Body of pancreas (tissue), 4 donors: ENCODE data around the gene GJD2. TPM values are rescaled to one million over a fixed set of nuclear protein-coding genes. Genes with fewer than 3 reads are reported as not detected.
A peak's percentile ranks its signal among the peaks of the same experiment; 100 is the strongest.

ENCODE experiments used
- ATAC-seq: fragments of 150-250 bp; one replicate; pipeline ENCODE4 v1.9.1; 2016
- DNase-seq, 4 donors: peaks; one replicate each; pipeline ENCODE4 v3.0.0-alpha.2; 2019
- H3K27ac ChIP-seq, 4 donors: fragments of 200-600 bp; sonication (generic); 1 replicate in 3 of 4; 2 replicates in 1 of 4; pipeline versions ENCODE4 v1.5.1 to v1.6.1; 2016 to 2019; ENCODE audit warnings: mild to moderate bottlenecking in 1 of 4, mixed read lengths in 1 of 4, moderate library complexity in 1 of 4
- H3K27me3 ChIP-seq, 2 donors: fragments of 200-600 bp; sonication (generic); one replicate each; pipeline ENCODE4 v1.6.0; 2016; ENCODE audit warnings: mild to moderate bottlenecking in 1 of 2
- H3K36me3 ChIP-seq, 2 donors: fragments of 200-600 bp; sonication (generic); replicated peaks in 1 of 2; 2 replicates each; pipeline ENCODE4 v1.5.1; 2016; ENCODE audit warnings: low read depth in 2 of 2; ENCODE audit not compliant: insufficient read depth in 1 of 2
- H3K4me1 ChIP-seq: fragments of 200-600 bp; sonication (generic); one replicate; pipeline ENCODE4 v1.6.0; 2016
- H3K4me3 ChIP-seq, 2 donors: fragments of 200-600 bp; sonication (generic); 1 replicate in 1 of 2; 2 replicates in 1 of 2; pipeline ENCODE4 v1.5.1; 2016 to 2019
- H3K9me3 ChIP-seq, 3 donors: fragments of 200-600 bp; sonication (generic); 1 replicate in 2 of 3; 2 replicates in 1 of 3; pipeline ENCODE4 v1.5.1; 2016
- POLR2A ChIP-seq, 3 donors: fragments of 450-650 bp; IDR thresholded peaks; one replicate each; pipeline ENCODE4 v1.6.1; 2016; ENCODE audit warnings: antibody characterized with exemption in 3 of 3, mild to moderate bottlenecking in 2 of 3
- WGBS, 2 donors: methylation state at CpG; one replicate each; pipeline ENCODE4 v1.1.5; 2017; 5-methylcytosine and 5-hydroxymethylcytosine counted together
- intact Hi-C: fragments of 100-400 bp; cut with DNase I; formaldehyde crosslinking; loops from one replicate; pipeline ENCODE4 v1.15.1; 2023
- total RNA-seq, 2 donors: library from RNA; depleted of rRNA; stranded (reverse); fragments of >200 nt; gene quantifications; one replicate each; pipeline ENCODE4 v1.1.0, GENCODE V29; 2016
- TF ChIP-seq, protein P1 (sequence below), 7 experiments: fragments of 450-650 bp in 4 of 7; fragments of 200-600 bp in 3 of 7; sonication (generic) in 3 of 7; IDR thresholded peaks; one replicate each; pipeline ENCODE4 v1.5.1; 2016 to 2019; ENCODE audit warnings: antibody characterized with exemption in 7 of 7

GJD2 gene
- total RNA-seq, result 1 to 10 TPM; 2.3 to 4.0 TPM

DNA sequence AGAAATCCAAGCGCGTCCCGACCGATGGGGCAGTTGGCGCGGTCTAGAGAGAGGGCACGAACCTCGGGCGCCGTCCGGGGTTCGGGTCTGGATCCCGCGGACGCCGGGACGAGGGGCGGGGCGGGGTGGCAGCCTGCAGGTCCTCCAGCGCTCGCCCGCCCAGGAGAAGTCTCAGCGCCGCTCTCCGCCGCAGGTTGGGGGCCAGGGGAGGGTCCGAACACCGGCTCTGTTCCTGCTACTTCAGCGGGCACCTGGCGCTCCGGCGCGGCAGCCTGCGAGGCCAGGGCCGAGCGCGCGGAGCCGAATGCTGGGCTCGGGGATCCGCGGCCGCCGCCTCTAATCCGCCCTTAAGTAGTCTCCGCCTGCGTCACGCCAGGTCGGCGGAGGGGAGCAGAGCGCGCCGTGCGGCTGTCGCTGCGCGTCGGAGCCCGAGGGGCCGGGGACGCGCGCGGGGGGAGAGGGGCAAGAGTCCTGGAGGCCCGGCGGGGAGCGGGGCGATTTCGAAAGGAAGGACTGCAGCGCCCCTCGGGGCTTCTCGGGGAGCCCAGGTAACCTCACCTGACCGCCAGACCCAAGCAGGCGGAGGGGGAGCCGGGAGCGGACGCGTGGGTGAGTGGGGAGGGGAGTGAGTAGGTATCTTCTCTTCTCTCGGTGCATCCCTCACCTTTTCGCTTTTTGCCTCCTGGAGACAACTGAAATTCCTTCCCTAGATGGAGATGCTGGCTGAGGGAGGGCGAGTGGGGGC, at the start of gene GJD2:
Gene GJD2 (minus strand): TSS at position 325 of the 745 bp plus-strand sequence. CDS start 510 bp downstream, outside the sequence.
- no peak for ATAC-seq
- peaks cover 0 to 17% of the 10 kb centered on the region in 2 donors for H3K27me3 ChIP-seq

DNA sequence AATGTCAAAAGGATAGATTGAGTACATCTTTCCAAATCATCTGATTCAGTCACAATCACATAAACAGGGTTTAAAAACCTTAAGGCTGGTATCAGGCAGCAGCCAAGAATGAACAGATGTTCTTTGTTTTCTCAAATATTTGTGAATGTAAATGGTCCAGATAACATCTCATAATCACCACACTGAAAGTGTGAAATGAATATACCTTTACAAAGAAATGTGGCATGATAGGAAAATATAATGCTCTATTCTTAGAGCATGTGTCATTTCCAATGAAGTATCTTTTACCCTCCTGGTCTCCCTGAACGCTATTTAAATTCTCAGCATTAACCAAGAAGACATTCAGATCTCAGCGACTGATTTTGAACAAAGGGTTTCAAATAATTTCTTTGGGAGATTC, 49.3 kb upstream of the GJD2 start:
- no peak for TF ChIP-seq POLR2A (IDR thresholded peaks at IDR 0.05)
- TF ChIP-seq, protein P1, sequence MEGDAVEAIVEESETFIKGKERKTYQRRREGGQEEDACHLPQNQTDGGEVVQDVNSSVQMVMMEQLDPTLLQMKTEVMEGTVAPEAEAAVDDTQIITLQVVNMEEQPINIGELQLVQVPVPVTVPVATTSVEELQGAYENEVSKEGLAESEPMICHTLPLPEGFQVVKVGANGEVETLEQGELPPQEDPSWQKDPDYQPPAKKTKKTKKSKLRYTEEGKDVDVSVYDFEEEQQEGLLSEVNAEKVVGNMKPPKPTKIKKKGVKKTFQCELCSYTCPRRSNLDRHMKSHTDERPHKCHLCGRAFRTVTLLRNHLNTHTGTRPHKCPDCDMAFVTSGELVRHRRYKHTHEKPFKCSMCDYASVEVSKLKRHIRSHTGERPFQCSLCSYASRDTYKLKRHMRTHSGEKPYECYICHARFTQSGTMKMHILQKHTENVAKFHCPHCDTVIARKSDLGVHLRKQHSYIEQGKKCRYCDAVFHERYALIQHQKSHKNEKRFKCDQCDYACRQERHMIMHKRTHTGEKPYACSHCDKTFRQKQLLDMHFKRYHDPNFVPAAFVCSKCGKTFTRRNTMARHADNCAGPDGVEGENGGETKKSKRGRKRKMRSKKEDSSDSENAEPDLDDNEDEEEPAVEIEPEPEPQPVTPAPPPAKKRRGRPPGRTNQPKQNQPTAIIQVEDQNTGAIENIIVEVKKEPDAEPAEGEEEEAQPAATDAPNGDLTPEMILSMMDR (IDR thresholded peaks at IDR 0.05), result no peak
- intact Hi-C loops, result no loop called here
- DNase-seq (no peak), ATAC-seq (no peak)
- WGBS, 2 donors, result 45 to 61% methylated on average over 2 of the region's 2 CpGs
- peaks cover 3% of the 10 kb centered on the region for H3K4me1 ChIP-seq
- no peak overlapping the region for H3K27ac ChIP-seq
- no peaks in the 10 kb centered on the region for H3K36me3 ChIP-seq
- H3K27me3 ChIP-seq, result no peaks in the 10 kb centered on the region
- no peaks in the 10 kb centered on the region for H3K9me3 ChIP-seq
- H3K4me3 ChIP-seq, result no peak overlapping the region

More for the DNA sequence above, at the start of gene GJD2:
- Histone ChIP-seq H3K9me3 (no peaks in the 10 kb centered on the region), H3K4me3 (peak within 1 kb of the TSS in 1 of 2 donors; percentile 15), H3K27ac (peak within 1 kb of the TSS in 2 of 4 donors; percentile 25 to 30), H3K36me3 (no peaks in the 10 kb centered on the region), H3K4me1 (peaks cover 13% of the 10 kb centered on the region)
- intact Hi-C loops, result no loop called here
- DNase-seq, result peak in 3 of 4 donors; percentile 27 to 45 (median 35)
- WGBS, 2 donors, result 1 to 2% methylated on average over 34 to 72 of the region's 81 CpGs
- peak in 1 of 3 donors; percentile 35 for TF ChIP-seq POLR2A (IDR thresholded peaks at IDR 0.05)
- TF ChIP-seq, protein P1 (IDR thresholded peaks at IDR 0.05), result no peak

DNA sequence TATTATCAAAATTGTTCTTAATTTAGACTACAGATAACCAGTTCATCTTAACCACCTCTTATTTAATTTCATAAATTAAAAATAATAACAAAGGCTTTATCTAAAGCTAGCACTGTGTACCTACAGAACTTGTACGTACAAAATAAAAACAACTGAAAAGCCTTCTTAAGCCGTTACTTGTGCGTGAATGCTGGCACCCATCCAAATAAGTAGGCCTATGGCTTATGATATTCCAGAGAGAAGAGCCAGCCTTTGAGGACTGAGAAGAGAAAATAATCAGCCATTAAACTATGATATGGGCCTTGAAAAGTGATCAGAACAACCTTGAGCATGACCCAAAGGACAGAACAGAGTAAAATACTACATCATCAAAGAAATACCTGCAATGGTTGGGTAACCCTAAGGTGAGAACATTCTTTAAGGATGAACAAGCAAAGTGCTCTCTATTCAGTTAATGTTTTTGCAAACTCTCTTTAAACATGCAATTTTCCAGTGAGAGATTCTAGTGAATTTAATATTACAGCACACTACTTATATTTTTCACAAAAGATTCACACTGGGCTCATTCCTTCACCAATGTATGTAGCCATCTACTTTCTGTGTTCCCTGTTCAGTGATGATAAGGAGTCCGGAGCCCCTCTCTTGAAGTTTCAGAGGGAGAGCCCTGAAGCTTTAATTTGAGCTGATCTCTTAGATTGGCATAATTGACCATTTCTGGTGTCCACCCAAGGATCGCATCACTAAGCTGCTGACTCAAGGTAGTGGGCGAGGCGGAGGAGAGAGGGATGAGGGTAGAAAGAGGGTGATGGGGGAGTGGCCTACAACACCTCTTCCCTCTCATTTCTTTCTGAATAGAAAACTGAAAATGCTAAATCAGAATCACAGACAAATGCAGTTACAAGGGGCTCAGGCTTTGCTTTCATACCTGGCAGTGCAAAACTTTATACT, 48.3 kb upstream of the GJD2 start:
- WGBS, 2 donors, result 83 to 87% methylated on average over 7 of the region's 7 CpGs
- no peak for ATAC-seq
- H3K27ac ChIP-seq, result no peak overlapping the region
- H3K4me1 ChIP-seq, result peaks cover 4% of the 10 kb centered on the region
- no peaks in the 10 kb centered on the region for H3K9me3 ChIP-seq
- no peak overlapping the region for H3K4me3 ChIP-seq
- no peak for DNase-seq
- intact Hi-C loops, result no loop called here
- TF ChIP-seq, protein P1 (IDR thresholded peaks at IDR 0.05), result no peak
- no peak for TF ChIP-seq POLR2A (IDR thresholded peaks at IDR 0.05)
- H3K27me3 ChIP-seq, result no peaks in the 10 kb centered on the region
- H3K36me3 ChIP-seq, result no peaks in the 10 kb centered on the region

DNA sequence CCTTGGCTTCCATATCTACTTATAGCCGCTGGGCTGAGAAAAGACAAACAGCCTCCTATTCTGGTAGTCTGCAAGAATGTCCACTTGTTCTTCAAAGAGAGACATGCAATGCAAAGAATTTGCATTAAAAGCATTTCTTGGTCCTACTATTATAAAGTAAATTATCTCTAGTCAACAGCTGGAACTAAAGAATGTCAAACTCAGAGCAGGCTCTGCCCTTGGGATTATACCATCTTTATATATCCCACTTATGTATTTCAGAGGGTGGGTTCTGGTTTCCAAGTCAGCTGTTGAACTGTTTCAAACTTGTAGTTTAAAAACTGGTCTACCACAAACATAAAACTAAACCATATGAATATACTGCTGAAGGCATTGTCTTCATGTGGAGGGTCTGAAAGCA, 47.6 kb upstream of the GJD2 start:
- intact Hi-C loops, result no loop called here
- DNase-seq (no peak), ATAC-seq (no peak)
- Histone ChIP-seq H3K4me3 (no peak overlapping the region), H3K36me3 (no peaks in the 10 kb centered on the region), H3K9me3 (no peaks in the 10 kb centered on the region), H3K27ac (no peak overlapping the region), H3K27me3 (no peaks in the 10 kb centered on the region), H3K4me1 (peaks cover 4% of the 10 kb centered on the region)
- 94 to 96% methylated on average over 1 of the region's 1 CpG for WGBS, 2 donors
- TF ChIP-seq, protein P1 (IDR thresholded peaks at IDR 0.05), result no peak
- no peak for TF ChIP-seq POLR2A (IDR thresholded peaks at IDR 0.05)
